Activated CD8-positive, alpha-beta T cell treated with anti-CD3 and anti-CD28 coated beads for 36 hours (primary cell): ENCODE results near the gene MMP24. TPM values are rescaled to one million over a fixed set of nuclear protein-coding genes. Genes with fewer than 3 reads are reported as not detected.
A peak's percentile ranks its signal among the peaks of the same experiment; 100 is the strongest.

Experiments used
- ATAC-seq: fragments of 200-7000 bp; cut with Tn5 transposase; one replicate; pipeline ENCODE4 v1.10.0; 2021; ENCODE audit warnings: mild to moderate bottlenecking, moderate library complexity
- CTCF ChIA-PET: fragments of 350-600 bp; sonication (Branson Sonifier 250); formaldehyde crosslinking; loops from one replicate; lab custom pipeline; 2021; ENCODE audit warnings: antibody characterized with exemption; lab: Charles Lee
- POLR2A ChIA-PET: fragments of 350-600 bp; sonication (Branson Sonifier 250); formaldehyde crosslinking; loops from one replicate; lab custom pipeline; 2021; ENCODE audit warnings: antibody characterized with exemption; lab: Charles Lee
- DNase-seq: peaks from one replicate; pipeline ENCODE4 v3.0.0-alpha.2; 2020
- H3K27ac Mint-ChIP-seq: one replicate; pipeline ENCODE4 v1.8.0; 2021; ENCODE audit warnings: mild to moderate bottlenecking, mixed read lengths
- H3K27me3 Mint-ChIP-seq: one replicate; pipeline ENCODE4 v1.8.0; 2021; ENCODE audit warnings: mixed read lengths
- H3K36me3 Mint-ChIP-seq: one replicate; pipeline ENCODE4 v1.8.0; 2021; ENCODE audit warnings: low read depth, mixed read lengths
- H3K4me1 Mint-ChIP-seq: one replicate; pipeline ENCODE4 v1.8.0; 2021; ENCODE audit warnings: low read depth, mixed read lengths
- H3K4me3 Mint-ChIP-seq: one replicate; pipeline ENCODE4 v1.8.0; 2021; ENCODE audit warnings: mild to moderate bottlenecking, moderate library complexity, mixed read lengths
- H3K9me3 Mint-ChIP-seq: one replicate; pipeline ENCODE4 v1.8.0; 2021; ENCODE audit warnings: mixed read lengths
- intact Hi-C: fragments of 100-400 bp; cut with micrococcal nuclease; formaldehyde crosslinking; loops from one replicate; pipeline ENCODE4 v1.10.0; 2022
- total RNA-seq, 2 experiments: library from RNA; stranded (reverse); gene quantifications; one replicate each; pipeline ENCODE4 v1.2.3, GENCODE V29; 2021
- TF ChIP-seq, protein P1 (sequence below): fragments of 200-600 bp; IDR thresholded peaks from one replicate; pipeline ENCODE4 v1.8.0; 2022; ENCODE audit warnings: antibody characterized with exemption, mild to moderate bottlenecking

The MMP24 gene
- total RNA-seq, 2 experiments from 2014 or later, result not detected

DNA sequence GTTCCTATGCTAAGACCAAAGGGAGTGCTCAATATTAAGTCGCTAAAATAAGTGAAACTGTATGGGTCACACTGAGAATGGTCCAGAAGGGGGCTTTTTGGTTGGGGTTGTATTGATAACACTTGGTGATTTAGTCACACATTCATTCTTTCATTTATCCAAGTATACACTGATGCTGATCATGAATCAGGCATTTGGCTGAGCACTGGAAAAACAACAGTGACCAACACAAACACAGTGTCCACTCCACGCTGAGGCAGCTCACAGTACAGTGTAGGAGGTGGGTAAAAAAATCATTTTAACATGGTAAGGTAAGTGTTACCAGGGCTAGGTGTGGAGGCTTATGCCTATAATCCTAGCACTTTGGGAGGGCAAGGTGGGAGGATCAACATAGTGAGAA is 74.9 kb downstream of the MMP24 start:
- H3K9me3 Mint-ChIP-seq, result no peaks in the 10 kb centered on the region
- H3K27ac Mint-ChIP-seq, result no peak overlapping the region
- DNase-seq (no peak), ATAC-seq (no peak)
- TF ChIP-seq, protein P1, sequence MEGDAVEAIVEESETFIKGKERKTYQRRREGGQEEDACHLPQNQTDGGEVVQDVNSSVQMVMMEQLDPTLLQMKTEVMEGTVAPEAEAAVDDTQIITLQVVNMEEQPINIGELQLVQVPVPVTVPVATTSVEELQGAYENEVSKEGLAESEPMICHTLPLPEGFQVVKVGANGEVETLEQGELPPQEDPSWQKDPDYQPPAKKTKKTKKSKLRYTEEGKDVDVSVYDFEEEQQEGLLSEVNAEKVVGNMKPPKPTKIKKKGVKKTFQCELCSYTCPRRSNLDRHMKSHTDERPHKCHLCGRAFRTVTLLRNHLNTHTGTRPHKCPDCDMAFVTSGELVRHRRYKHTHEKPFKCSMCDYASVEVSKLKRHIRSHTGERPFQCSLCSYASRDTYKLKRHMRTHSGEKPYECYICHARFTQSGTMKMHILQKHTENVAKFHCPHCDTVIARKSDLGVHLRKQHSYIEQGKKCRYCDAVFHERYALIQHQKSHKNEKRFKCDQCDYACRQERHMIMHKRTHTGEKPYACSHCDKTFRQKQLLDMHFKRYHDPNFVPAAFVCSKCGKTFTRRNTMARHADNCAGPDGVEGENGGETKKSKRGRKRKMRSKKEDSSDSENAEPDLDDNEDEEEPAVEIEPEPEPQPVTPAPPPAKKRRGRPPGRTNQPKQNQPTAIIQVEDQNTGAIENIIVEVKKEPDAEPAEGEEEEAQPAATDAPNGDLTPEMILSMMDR, result no peak
- POLR2A ChIA-PET, result interaction anchor here (1.7 kb wide), 2 partner anchors 12 to 17 kb away, joined by 4 to 5 read pairs; partner anchors contain the start of gene EIF6
- CTCF ChIA-PET, result interaction anchor here (0.6 to 8.8 kb wide), 3 partner anchors 28 to 561 kb away, joined by 3 to 91 read pairs (median 85); no protein-coding TSS in a partner anchor
- peaks cover 40% of the 10 kb centered on the region for H3K4me1 Mint-ChIP-seq
- intact Hi-C loops, result loop anchor here (5.0 kb wide), 1 partner anchor 146 kb away; no protein-coding TSS in a partner anchor
- peaks cover 5% of the 10 kb centered on the region for H3K36me3 Mint-ChIP-seq
- no peaks in the 10 kb centered on the region for H3K27me3 Mint-ChIP-seq
- H3K4me3 Mint-ChIP-seq, result no peak overlapping the region

DNA sequence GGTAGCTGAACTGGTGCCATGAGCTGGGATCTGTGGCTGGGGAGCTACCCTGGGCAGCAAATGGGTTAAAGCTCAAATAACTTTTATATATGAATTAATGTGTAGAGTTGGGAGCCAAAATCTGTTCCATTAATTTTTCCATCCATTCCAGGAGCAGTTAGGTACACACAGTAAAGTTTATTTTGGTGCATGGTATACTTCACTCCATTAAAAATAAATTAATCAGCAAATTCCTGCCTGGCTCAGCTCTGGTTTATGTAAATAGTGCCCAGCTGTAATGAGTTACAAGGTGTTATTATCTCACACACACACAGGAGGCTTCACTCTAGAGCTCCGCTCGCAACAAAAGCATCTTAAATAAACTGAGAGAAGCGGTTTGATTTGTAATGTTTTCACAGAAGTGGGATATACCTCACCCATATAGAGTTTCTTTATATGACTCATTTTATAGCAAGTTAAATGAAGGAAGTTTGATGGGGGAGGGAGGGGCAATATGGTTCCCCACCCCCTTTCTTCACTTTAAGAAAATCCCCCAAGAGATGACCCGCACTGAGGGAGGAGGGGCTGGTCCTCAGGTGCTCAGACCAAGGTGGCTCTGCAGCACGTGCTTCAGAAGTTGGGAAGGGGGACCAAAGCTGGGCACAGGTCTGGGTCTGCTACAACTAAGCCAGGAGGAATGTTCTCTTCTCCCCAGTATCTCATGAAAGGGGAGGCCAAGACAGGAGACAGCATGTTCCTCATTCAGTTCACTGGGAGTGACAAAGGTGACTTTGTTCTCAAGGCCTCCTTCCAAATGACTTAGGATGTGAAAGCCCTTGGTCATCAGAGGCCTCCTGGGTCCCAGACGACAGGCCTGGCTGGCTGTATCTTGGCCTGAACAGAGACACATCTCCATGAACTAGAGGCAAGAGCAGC is 76.2 kb downstream of the MMP24 start:
- H3K27me3 Mint-ChIP-seq, result no peaks in the 10 kb centered on the region
- no peak overlapping the region for H3K4me3 Mint-ChIP-seq
- H3K36me3 Mint-ChIP-seq, result peaks cover 5% of the 10 kb centered on the region
- CTCF ChIA-PET, result interaction anchor here (0.8 to 8.8 kb wide), 22 partner anchors 8 to 153 kb away, joined by 3 to 91 read pairs (median 8); partner anchors contain the start of genes CEP250, EIF6, GDF5 and MMP24OS
- peak overlapping the region; percentile 47 for H3K27ac Mint-ChIP-seq
- TF ChIP-seq, protein P1, result no peak
- no peaks in the 10 kb centered on the region for H3K9me3 Mint-ChIP-seq
- POLR2A ChIA-PET, result interaction anchor here (0.9 to 1.7 kb wide), 5 partner anchors 13 to 109 kb away, joined by 3 to 5 read pairs (median 5); partner anchors contain the start of genes EIF6 and UQCC1
- intact Hi-C loops, result loop anchor here (5.0 kb wide), 1 partner anchor 145 kb away; no protein-coding TSS in a partner anchor
- H3K4me1 Mint-ChIP-seq, result peaks cover 50% of the 10 kb centered on the region
- ATAC-seq, result no peak
- DNase-seq, result no peak

DNA sequence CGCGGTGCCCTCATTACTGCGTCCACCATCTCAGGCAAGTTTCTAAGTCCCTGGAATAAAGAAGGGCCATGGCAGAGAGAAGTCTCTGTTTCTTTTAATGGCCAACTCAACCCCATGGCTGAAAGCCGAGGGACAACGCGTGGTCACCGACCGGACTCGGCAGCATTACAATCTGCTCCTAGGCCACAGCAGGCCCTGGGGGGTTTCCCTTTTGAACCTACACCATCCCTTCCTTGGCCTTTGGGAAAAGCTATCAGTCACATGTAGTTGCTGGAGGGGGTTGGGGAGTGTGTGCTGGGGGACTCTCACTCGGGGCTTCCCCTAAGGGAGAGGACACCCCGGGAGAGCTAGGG is 76.9 kb downstream of the MMP24 start:
- Mint-ChIP-seq H3K27me3 (no peaks in the 10 kb centered on the region), H3K27ac (peak overlapping the region; percentile 50), H3K4me3 (no peak overlapping the region), H3K9me3 (no peaks in the 10 kb centered on the region), H3K4me1 (peaks cover 54% of the 10 kb centered on the region), H3K36me3 (peaks cover 5% of the 10 kb centered on the region)
- TF ChIP-seq, protein P1, result no peak
- POLR2A ChIA-PET, result interaction anchor here (0.9 to 1.7 kb wide), 6 partner anchors 12 to 144 kb away, joined by 3 to 5 read pairs (median 4); partner anchors contain the start of gene UQCC1
- ATAC-seq, result no peak
- CTCF ChIA-PET, result interaction anchor here (0.7 to 8.8 kb wide), 34 partner anchors 9 to 157 kb away, joined by 3 to 91 read pairs (median 7); partner anchors contain the start of genes CEP250, EDEM2, EIF6 and FAM83C
- no peak for DNase-seq
- intact Hi-C loops, result loop anchor here (5.0 kb wide), 1 partner anchor 144 kb away; no protein-coding TSS in a partner anchor

DNA sequence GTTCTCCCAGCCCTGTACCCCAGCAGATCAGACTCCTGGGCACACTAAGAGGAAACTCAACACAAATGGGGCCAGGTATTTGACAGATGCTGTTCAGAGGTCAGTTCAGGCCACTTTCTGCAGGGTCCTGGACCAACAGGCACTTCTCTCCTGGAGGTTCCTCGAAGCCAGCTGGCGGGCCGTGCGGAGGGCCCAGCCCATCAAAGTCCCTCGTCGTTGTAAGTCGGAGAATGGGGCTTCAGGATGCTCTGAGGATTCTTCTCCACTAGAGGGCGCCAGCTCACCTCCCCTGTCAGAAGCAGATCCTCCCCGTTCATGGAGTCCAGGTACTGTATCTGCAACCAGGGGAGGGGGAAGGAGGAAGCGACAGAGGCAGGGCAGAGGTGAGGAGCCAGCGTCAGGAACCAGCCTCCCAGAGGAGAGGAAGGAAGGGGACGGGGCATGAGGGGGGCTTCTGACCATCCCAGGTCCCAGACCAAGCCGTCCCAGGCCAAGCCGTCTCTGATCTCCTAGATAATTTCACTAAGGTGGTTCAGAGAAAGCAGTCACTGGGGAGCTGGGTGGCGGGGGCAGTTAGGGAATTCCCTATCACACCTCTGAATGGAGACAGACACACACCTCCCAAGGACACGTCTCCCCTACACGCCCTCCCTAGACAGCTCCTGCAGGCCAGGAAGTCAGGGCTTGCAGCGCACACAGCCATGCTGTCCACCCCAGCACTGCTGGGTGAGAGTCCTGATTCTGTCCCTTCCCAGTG is 77.4 kb downstream of the MMP24 start:
- Mint-ChIP-seq H3K27ac (peak overlapping the region; percentile 50), H3K36me3 (peaks cover 5% of the 10 kb centered on the region), H3K4me3 (no peak overlapping the region), H3K4me1 (peaks cover 54% of the 10 kb centered on the region), H3K9me3 (no peaks in the 10 kb centered on the region), H3K27me3 (no peaks in the 10 kb centered on the region)
- POLR2A ChIA-PET, result interaction anchor here (0.9 to 1.7 kb wide), 8 partner anchors 13 to 144 kb away, joined by 3 to 5 read pairs (median 4); partner anchors contain the start of gene UQCC1
- TF ChIP-seq, protein P1, result peak; percentile 91
- CTCF ChIA-PET, result interaction anchor here (0.6 to 8.8 kb wide), 38 partner anchors 10 to 158 kb away, joined by 3 to 91 read pairs (median 7); partner anchors contain the start of genes CEP250, EDEM2, EIF6 and FAM83C
- ATAC-seq (peak; percentile 64), DNase-seq (peak; percentile 94)
- intact Hi-C loops, result loop anchor here (5.0 kb wide), 1 partner anchor 143 kb away; no protein-coding TSS in a partner anchor
